GM19468 (cell line): ENCODE data around the gene SPAG16.
"Not testable (repeated sequence)": the region's sequence is repeated elsewhere in the genome, so short reads cannot be mapped to it uniquely, and the experiment has no call there.

Source experiments
- ATAC-seq: cut with Tn5 transposase; IDR thresholded peaks from one replicate; pipeline ENCODE4 v1.9.1; 2021; ENCODE audit warnings: mild to moderate bottlenecking, moderate library complexity, moderate number of reproducible peaks; ENCODE audit not compliant: unreplicated experiment; ENCODE audit errors: extremely low read depth

Gene SPAG16

DNA sequence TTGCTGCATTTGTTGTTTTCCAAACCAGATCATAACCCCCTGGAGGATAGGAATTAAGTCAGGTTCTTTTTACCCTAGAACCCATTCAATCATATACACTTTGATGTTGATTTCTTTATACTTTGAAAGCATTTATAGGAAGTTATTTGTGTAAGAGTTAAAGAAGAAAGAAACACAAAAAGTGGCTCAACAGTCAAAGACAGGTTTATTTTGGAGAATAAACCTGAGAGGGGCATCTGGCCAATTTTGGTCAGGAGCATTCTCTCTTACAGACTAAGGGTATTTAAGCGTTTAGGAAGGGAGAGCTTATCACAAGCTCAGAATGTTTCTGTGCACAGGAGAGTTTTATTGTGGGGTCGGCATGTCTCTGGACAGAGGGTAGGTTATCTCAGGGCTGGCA, 398.0 kb downstream of the SPAG16 start:
- no peak for ATAC-seq

DNA sequence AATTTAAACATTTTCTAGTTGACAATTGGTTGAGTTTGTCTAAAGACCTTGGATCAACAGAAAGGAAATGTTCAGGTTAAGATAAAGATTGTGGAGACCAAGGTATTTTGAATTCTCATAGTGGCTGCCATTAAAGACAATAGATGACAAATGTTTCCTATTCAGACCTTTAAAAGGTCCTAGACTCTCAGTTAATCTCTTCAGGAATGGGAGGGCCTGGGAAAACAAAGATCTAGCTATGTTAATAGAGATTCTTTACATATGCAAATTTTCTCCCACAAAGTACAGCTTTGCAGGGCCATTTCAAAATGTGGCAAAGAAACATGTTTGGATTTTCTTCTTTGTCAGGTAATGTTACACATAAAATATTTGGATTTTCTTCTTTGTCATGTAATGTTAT, 403.9 kb downstream of the SPAG16 start:
- no peak for ATAC-seq

- ATAC-seq = not testable (repeated sequence)
Measured at GRCh38 chr2:213688825-213689224, 404.6 kb downstream of the SPAG16 start.

GRCh38 chr2:213689585-213689984, 405.3 kb downstream of the SPAG16 start:
- no peak for ATAC-seq

DNA sequence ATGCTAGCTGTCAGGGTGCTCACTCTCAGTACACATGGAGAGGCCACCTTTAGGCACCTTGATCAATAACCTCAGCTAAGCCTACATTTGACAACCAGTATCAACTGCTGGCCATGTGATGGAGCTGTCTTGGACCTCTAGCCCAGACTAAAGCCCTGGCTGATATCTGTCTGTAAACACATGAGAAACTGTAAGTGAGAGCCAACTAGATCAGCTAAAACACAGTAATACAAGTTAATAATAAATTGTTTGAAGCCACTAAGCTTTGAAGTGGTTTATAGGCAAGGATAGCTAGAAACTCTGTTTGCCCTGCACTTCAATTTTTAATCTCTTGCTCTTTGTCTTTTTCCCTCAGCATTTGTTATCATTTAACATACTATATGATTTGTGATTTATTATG, 407.1 kb downstream of the SPAG16 start:
- no peak for ATAC-seq

DNA sequence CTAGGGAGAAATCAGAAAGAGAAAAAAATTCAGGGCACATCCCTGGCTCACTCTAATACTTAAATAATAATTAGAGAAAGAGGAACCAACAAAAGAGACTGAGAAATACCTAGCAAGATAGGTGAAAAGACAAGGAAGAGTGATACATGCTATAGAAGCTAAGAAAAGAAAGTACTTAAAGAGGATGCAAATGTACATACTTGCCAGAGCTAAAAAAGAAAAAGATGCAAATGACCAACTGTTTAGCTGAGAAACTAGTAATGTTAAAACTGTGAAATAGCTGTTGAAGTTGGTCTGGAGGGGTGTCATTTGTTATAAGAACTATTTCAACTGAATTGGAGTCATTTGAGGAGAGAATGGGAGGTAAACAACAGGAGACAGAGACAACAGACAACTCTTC, 412.2 kb downstream of the SPAG16 start:
- ATAC-seq = no peak

GRCh38 chr2:213701365-213701764, 417.1 kb downstream of the SPAG16 start:
- not testable (repeated sequence) for ATAC-seq

GRCh38 chr2:213703406-213704098, 419.3 kb downstream of the SPAG16 start:
- ATAC-seq = no peak

DNA sequence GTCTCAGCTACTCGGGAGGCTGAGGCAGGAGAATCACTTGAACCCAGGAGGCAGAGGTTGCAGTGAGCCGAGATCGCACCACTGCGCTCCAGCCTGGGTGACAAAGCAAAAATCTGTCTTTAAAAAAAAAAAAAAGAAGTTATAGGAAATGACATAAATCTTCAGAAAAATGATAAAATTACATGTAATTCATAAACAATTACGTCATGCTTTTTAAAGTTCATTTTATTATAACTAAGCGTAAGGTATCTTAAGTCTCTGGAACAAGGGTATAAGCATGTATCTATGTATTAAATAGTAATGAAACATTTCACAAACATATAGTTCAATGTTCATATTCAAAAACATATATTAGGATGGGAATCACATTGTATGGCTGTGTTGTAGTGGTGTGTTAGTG, 425.9 kb downstream of the SPAG16 start:
- ATAC-seq = no peak

DNA sequence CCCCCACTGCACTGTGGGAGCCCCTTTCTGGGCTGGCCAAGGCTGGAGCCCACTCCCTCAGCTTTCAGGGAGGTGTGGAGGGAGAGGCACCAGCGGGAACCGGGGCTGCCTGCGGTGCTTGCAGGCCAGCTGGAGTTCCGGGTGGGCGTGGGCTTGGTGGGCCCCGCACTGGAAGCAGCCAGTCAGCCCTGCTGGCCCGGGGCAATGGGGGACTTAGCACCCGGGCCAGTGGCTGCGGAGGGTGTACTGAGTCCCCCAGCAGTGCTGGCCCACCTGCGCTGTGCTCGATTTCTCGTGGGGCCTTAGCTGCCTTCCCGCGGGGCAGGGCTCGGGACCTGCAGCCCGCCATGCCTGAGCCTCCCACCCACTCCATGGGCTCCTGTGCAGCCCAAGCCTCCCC, 434.1 kb downstream of the SPAG16 start:
- not testable (repeated sequence) for ATAC-seq

DNA sequence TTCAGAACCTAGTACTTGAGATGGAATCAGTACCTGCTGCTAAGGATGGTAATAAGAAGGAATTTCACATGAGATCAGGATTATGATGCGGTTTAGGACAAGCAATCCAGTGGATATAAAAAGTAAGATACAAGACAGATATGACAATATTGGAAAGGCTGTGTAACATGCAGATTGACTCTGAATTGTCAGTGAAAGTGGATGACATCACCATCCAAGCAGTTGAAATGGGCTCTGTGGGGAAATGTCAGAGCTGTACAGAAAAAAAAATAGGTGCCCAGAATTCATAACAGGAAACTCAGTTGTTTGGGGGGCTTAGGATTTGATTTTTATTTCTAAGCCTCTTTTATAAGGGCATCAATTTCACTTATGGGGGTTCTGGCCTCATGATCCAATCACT, 438.3 kb downstream of the SPAG16 start:
- ATAC-seq = no peak

- no peak for ATAC-seq
Measured at GRCh38 chr2:213723041-213723560, 438.8 kb downstream of the SPAG16 start.

DNA sequence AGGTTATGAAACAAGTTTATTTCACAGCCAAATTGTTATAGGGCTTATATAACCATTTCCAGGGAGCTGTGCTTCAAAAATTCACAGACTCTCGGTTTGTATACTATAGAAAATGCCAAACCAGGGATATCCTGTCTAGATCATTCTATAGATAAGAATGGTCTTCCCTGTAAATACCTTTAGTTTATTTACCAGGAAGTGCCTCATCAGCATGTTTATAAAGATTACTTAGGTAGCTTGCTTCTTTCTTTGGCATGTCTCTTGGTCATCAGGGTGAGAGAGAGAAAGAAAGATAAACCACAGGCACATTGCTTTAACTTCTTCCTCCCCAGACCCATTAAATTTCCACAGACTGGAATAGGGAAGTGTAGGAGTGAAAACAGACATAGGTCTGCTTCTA, 439.4 kb downstream of the SPAG16 start:
- no peak for ATAC-seq

DNA sequence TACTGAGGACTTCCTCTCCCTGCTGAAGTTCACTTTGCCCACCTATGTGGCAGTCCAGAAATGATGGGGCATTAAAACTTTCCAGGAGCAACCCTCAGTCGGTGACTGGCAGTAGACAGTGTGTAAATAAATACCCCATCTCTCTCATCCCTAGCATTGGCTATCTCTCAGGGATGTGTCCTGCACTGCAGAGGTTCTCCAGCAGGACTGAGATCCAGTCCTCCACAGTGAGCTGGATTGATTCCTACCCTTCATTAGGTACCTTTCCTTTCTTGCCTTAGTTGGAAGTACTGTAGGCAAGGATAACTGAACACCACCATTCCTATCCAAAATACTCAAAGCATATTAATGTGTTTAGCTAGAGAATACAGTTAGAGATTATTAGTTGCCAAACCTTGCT, 441.8 kb downstream of the SPAG16 start:
- no peak for ATAC-seq

DNA sequence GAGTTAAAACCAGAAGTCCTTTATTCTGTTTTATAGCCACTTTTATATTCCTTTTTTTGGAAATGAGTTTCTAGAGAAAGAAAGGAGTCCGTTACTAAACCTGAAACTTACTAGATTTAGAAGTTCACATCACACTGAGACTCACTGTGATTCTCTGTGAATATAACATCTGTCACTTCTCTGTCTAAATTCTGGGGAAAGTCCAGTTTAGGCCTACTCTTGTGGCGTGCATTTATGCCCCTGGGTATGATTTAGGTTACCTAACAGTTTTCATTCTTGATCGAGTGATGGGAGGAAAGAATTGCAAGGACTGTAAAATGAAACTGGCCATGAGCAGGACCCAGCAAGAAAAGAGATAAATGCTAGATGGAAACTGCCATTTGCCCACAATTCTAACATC, 449.6 kb downstream of the SPAG16 start:
- no peak for ATAC-seq

- ATAC-seq = no peak
Measured at GRCh38 chr2:213740453-213740852, 456.2 kb downstream of the SPAG16 start.

- ATAC-seq = peak; percentile 69
Measured at GRCh38 chr2:213751446-213751845, 467.2 kb downstream of the SPAG16 start.

GRCh38 chr2:213752575-213752974, 468.3 kb downstream of the SPAG16 start:
- ATAC-seq = no peak

DNA sequence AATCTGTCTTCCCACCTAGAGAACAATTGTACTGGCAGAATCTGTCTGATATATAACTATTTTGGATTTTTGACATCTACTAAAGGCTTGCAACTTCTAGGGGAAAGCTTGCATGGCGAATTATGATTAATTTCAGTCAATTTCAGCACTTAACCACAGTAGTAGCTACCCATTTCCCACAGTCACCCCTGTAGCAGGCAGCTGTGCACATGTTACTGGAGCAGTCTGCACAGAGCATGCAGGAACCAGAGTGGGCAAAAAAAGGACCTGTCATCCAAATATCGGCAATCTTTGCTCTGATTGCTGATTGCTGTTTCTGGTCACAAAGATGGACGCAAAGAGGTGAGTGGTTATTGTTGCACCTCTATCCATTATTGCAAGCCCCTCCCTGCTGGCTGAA, 473.3 kb downstream of the SPAG16 start:
- ATAC-seq = no peak

DNA sequence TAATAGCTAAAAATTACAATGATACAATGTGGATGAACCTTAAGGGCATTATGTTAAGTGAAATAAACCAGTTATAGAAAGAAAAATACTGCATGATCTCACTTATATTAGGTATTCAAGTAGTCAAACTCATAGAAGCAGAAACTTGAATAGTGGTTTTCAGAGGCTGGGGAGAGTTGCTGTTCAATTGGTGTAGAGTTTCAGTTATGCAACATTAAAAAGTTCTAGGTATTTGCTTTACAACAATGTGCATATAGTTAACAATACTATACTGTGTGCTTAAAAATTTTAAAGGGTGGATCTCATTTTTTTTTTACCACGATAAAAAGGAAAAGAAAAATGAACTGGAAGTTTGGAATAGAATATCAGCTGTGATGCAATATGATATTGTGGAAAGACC, 479.1 kb downstream of the SPAG16 start:
- no peak for ATAC-seq

GRCh38 chr2:213763963-213764362, 479.7 kb downstream of the SPAG16 start:
- no peak for ATAC-seq

GRCh38 chr2:213764849-213765248, 480.6 kb downstream of the SPAG16 start:
- no peak for ATAC-seq
